Measurements from ENCODE around the gene GNS. TPM values are rescaled to one million over a fixed set of nuclear protein-coding genes. Genes with fewer than 3 reads are reported as not detected.

Gene GNS
- total and polyA plus RNA-seq, 2 of the 13 experiments (the other 11 are each of a cell fraction or from before 2014, with no cell fraction given), result 49.8 to 51.0 TPM

DNA sequence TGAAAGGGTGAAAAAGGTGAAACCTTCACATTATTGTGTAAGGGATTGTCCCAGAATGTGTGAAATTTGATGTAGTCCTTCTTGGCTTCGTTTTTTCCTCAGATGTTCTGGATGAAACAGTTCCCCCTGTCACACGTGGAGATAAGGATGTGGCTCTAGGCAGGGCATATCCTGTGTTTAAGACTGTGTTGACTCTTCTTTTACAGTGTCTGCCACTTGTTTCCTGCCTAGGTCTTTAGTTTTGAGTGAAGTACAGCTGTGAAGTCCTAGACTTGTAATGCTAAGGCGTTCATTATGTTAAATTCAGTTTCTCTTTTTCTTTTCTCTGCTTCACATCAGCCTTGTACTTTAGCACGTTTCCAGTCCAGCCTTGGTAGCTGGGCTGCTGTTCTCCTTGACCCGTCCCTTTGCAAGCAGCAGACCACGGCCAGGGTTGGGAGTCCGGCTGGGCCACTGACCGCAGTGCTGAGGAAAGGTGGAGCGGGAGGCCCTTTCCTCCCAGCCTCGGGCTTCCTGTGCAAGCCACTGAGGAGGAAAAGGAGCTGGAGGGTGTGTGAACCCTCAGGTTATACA, 89.8 kb downstream of the GNS start (continued):
- TF ChIP-seq ZNF605 (CRISPR knock-in tag; IDR thresholded peaks at IDR 0.05) (peak; percentile 43; the same call in 1 of the 2 replicates), GATAD2A (CRISPR knock-in tag; IDR thresholded peaks at IDR 0.05) (peak; percentile 63), ZNF607 (CRISPR knock-in tag; IDR thresholded peaks at IDR 0.05; ENCODE audit: borderline replicate concordance) (no peak), MEIS2 (CRISPR knock-in tag; IDR thresholded peaks at IDR 0.05) (no peak), SAP130 (CRISPR knock-in tag; IDR thresholded peaks at IDR 0.05; ENCODE audit: low read depth) (peak; percentile 57), ZNF709 (CRISPR knock-in tag; IDR thresholded peaks at IDR 0.05) (peak; percentile 75; the same call in 1 of the 2 replicates), TOPORS (CRISPR knock-in tag; IDR thresholded peaks at IDR 0.05) (0 out of 2 replicates have a peak, but pooled peaks have one; percentile 39), GABPB1 (CRISPR knock-in tag; IDR thresholded peaks at IDR 0.05) (peak; percentile 45), SSRP1 (CRISPR knock-in tag; IDR thresholded peaks at IDR 0.05) (0 out of 2 replicates have a peak, but pooled peaks have one; percentile 49), ZSCAN20 (CRISPR knock-in tag; IDR thresholded peaks at IDR 0.05; ENCODE audit: borderline replicate concordance) (0 out of 2 replicates have a peak, but pooled peaks have one; percentile 6), TFDP1 (CRISPR knock-in tag; IDR thresholded peaks at IDR 0.05; ENCODE audit: borderline replicate concordance) (peak; percentile 83; the same call in 1 of the 2 replicates), CCDC6 (CRISPR knock-in tag; IDR thresholded peaks at IDR 0.05) (0 out of 2 replicates have a peak, but pooled peaks have one; percentile 25), BORCS8-MEF2B (CRISPR knock-in tag; IDR thresholded peaks at IDR 0.05) (no peak), ZNF768 (CRISPR knock-in tag; IDR thresholded peaks at IDR 0.05) (peak; percentile 42; the same call in 1 of the 2 replicates), ZNF432 (CRISPR knock-in tag; IDR thresholded peaks at IDR 0.05; ENCODE audit: borderline replicate concordance) (no peak), CREM (IDR thresholded peaks at IDR 0.05) (peak; percentile 34; the same call in 1 of the 2 replicates), CREM (CRISPR knock-in tag; IDR thresholded peaks at IDR 0.05) (no peak), HNF4A (CRISPR knock-in tag; IDR thresholded peaks at IDR 0.05) (peak; percentile 70), ETV5 (CRISPR knock-in tag; IDR thresholded peaks at IDR 0.05; ENCODE audit: borderline replicate concordance) (peak; percentile 57), NCOA2 (CRISPR knock-in tag; IDR thresholded peaks at IDR 0.05) (peak; percentile 48), ZKSCAN5 (CRISPR knock-in tag; IDR thresholded peaks at IDR 0.05) (no peak), ZNF101 (CRISPR knock-in tag; IDR thresholded peaks at IDR 0.05; ENCODE audit: borderline replicate concordance, low read depth) (no peak), HMGXB4 (CRISPR knock-in tag; IDR thresholded peaks at IDR 0.05; ENCODE audit: borderline replicate concordance in 1 of 2, low read depth in 1 of 2) (no peak), ZNF292 (CRISPR knock-in tag; IDR thresholded peaks at IDR 0.05; ENCODE audit: borderline replicate concordance, low read depth) (peak; percentile 75), ERF (CRISPR knock-in tag; IDR thresholded peaks at IDR 0.05) (peak; percentile 21; the same call in 1 of the 2 replicates), ZNF12 (CRISPR knock-in tag; IDR thresholded peaks at IDR 0.05) (peak; percentile 65), ZNF564 (CRISPR knock-in tag; IDR thresholded peaks at IDR 0.05) (no peak), SRSF4 (IDR thresholded peaks at IDR 0.05; ENCODE audit: low read depth, low read length, poor library complexity, severe bottlenecking) (no peak), SIX4 (CRISPR knock-in tag; IDR thresholded peaks at IDR 0.05) (no peak), POGZ (CRISPR knock-in tag; IDR thresholded peaks at IDR 0.05) (peak; percentile 53), MED1 (CRISPR knock-in tag; IDR thresholded peaks at IDR 0.05) (peak; percentile 24; the same call in 1 of the 2 replicates)

Measured in HepG2 (cell line).